GM18951 (cell line): ENCODE measurements around the gene NTF4.
"Not testable (repeated sequence)": the region's sequence is repeated elsewhere in the genome, so short reads cannot be mapped to it uniquely, and the experiment has no call there.

ENCODE experiments used
- POLR2A ChIP-seq: IDR thresholded peaks from 4 replicates; pipeline ENCODE4 v1.6.1; 2011; ENCODE audit warnings: mild to moderate bottlenecking; ENCODE audit not compliant: insufficient read length, insufficient read depth; ENCODE audit errors: extremely low read depth
- in situ Hi-C: fragments of 300-500 bp; cut with MboI; formaldehyde crosslinking; loops from one replicate; pipeline ENCODE4 v1.12.0; 2022; ENCODE audit warnings: low sequenced_read_pairs, mixed read lengths, inconsistent platforms; ENCODE audit not compliant: unreplicated experiment

Gene NTF4

GRCh38 chr19:49098795-49099194 lies 34.2 kb upstream of the NTF4 start:
- no peak for TF ChIP-seq POLR2A
- in situ Hi-C loops, result loop anchor here (10.0 kb wide), 1 partner anchor 96 kb away; no protein-coding TSS in a partner anchor

DNA sequence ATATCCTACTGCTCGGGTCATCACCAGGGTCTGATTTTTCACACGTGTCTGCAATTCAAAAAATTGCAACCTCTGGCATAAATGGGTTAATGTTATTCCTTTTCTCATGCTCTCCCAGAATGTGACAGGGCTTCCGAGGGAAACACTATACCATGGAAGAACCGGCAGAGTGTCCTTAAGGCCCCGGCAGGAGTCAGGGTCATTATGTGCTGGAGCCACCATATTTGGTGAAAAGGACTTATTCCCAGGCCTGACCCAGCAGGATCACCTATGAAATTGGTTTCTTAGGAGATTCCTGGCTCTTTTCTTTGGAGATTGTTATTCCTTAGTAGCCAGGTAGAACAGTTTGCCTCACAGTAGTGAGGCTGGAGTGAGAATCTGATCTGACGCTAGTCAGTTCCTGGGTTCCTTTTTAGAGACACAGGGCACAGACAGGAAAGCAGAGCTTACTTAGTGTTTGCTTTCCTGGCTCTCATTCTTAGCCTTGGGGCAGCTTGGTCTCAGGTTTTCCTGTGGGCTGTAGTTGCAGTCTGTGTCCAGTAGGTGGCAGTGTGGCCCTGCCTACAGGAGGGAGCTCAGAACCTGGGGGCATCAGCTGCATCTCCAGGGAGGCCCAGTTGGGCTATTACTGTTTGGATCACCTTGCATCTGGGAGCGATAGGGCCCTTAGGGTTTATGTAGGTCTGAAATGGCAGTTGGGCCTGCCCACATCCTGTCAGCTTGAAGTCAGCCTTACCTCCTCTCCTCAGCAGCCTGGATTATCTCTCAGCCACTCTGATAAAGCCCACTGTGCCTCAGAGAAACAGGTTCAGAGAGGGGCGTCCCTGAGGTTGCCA lies 33.1 kb upstream of the NTF4 start:
- in situ Hi-C loops, result loop anchor here (10.0 kb wide), 1 partner anchor 97 kb away; no protein-coding TSS in a partner anchor

DNA sequence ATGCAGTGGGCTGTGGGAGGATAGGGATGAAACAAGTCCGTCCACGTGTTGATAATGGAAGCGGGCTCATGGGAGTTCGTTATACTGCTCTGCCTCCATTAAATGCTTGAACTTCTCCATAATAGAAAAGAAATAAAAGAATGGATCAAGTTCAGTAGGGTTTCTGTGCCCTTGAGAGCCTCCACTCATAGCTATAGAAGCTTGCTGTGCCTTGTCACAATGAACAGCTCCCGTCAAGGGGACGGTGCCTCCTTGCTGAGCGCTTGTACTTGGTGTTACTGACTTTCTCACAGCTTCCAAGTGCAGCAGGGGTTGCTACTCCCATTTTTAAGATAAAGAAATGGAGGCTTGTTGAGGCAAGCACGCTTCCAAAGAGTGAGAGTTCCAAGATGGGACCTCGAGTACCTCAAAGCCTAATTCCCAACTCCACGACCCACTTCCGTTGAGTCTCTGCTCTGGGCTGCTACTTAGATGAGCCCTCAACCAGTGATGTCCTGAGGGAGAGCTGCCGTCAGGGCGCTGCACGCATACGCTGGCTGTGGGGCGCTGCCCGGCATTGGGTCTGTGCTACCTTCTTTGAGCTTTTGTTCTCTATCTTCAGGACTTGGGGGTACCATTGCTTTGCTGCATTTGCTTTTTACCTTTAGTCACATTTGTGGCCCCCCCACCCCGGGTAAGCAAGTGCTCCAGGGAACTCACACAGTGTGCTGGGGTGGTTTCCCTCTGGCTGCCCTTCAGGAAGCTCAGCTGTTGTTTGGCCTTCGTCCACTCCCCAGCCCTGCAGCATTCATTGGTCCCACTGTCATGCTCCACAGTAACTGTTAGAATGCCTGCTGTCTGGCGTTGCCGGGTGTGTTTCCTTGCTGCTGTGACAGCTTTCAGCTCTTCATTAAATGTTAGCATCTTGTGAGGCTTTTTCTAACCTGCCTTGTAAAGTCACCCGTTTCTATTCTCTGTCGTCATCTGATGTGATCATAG lies 30.2 kb upstream of the NTF4 start:
- in situ Hi-C loops, result loop anchor here (10.0 kb wide), 1 partner anchor 100 kb away; no protein-coding TSS in a partner anchor
- TF ChIP-seq POLR2A, result no peak

More for the DNA sequence above, 33.1 kb upstream of the NTF4 start:
- TF ChIP-seq POLR2A, result no peak

DNA sequence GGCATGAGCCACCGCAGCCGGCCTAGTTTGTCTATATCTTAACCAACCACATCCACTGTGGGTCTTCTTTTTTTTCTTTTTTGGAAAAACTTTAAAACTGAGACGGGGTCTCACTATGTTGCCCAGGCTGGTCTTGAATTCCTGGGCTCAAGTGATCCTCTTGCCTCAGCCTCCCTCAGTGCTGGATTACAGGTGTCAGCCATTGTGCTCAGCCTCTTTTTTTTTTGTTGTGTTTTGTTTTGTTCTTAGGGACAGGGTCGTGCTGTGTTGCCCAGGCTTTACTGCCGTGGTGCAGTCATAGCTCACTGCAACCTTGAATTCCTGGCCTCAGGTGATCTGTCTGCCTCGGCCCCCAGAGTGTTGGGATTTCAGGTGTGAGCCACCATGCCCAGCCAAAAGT lies 28.1 kb upstream of the NTF4 start:
- no peak for TF ChIP-seq POLR2A
- in situ Hi-C loops, result loop anchor here (10.0 kb wide), 1 partner anchor 102 kb away; no protein-coding TSS in a partner anchor

DNA sequence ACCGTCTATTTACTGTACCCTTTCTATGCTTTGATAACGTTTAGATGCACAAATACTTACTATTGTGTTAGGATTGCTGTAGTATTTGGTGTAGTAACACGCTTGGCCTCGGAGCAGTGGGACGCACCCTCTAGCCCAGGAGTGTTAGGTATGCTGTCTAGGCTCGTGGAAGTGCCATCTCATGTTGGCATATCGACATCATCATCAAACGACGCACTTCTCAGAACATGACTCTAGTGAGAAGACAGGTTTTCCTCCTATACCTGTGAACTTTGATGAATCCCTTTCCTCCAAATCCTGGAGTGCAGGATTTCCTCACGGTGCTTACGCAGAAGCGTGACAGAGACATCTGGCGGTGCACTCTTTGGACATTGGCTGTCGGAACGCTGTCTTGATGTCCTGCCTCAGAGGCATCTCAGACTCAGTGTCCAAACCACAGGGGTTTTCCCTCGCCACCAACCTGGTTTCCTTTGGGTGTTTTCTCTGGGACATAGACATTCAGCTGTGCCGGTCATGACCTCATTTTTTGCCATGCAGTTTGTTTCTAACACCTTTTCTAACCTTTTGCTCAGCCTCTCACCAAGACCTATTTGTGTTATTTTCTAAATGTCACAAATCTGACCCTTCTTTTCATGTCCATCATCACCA lies 26.9 kb upstream of the NTF4 start:
- in situ Hi-C loops, result loop anchor here (10.0 kb wide), 1 partner anchor 103 kb away; no protein-coding TSS in a partner anchor
- TF ChIP-seq POLR2A, result no peak

GRCh38 chr19:49086296-49086695 lies 21.7 kb upstream of the NTF4 start:
- in situ Hi-C loops, result no loop called here
- TF ChIP-seq POLR2A, result no peak

DNA sequence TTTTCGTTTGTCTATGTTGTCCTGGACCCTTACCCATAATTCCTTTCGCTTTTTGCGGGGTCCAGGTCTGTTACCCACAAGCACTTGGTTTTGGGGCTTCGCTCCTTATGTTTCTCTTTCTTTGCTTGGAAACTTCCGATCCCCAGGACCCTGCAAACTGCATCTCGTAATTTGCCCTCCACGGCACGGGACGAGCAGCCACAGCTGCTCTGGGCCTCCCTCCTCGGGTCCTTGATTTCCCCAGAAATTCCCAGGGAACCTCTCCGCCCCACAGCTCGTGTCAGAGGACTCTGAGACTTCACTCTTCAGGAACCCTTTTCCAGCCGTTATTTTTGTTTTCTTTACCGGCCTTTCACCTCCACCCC lies 21.2 kb upstream of the NTF4 start:
- TF ChIP-seq POLR2A, result no peak
- in situ Hi-C loops, result no loop called here

- in situ Hi-C loops, result no loop called here
- TF ChIP-seq POLR2A, result peak; percentile 98
These were observed 20.6 kb upstream of the NTF4 start, which contains the start of gene SNRNP70 for GRCh38 chr19:49085020-49085867. Gene SNRNP70 (plus strand): TSS chr19:49085451. CDS start chr19:49086415, 964 bp downstream.

DNA sequence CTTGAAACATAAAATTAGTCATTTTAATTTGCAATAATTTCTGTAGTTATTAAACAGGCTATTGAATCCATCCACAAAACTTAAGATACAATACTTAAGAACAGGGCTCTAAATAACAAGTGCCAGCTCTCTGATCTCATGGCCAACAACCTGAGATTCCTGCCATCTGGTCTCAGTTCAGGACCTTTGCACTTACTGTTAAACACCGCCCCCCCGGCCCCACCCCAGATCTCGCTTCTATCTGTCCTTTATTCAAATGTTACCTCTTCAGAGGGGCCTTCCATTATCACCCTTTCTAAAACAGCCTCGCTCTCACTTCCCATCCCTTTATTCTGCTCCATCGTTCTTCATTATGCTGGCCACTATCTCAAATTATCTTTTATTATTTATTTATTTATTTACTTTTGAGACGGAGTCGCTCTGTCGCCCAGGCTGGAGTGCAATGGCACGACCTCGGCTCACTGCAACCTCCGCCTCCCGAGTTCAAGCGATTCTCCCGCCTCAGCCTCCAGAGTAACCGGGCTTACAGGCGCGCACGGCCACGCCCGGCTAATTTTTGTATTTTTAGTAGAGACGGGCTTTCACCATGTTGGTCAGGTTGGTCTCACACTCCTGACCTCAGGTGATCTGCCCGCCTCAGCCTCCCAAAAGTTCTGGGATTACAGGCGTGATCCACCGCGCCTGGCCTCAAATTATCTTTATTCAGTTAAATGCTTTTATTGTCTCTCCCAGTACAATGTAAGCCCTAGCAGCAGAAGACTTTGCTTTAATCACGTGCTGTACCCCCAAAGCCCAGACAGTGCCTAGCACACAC lies 19.8 kb upstream of the NTF4 start:
- in situ Hi-C loops, result no loop called here
- no peak for TF ChIP-seq POLR2A

- in situ Hi-C loops, result no loop called here
- TF ChIP-seq POLR2A, result no peak
These were observed 16.7 kb upstream of the NTF4 start for GRCh38 chr19:49081273-49081672.

GRCh38 chr19:49080392-49080791 lies 15.8 kb upstream of the NTF4 start:
- in situ Hi-C loops, result no loop called here
- TF ChIP-seq POLR2A, result no peak

DNA sequence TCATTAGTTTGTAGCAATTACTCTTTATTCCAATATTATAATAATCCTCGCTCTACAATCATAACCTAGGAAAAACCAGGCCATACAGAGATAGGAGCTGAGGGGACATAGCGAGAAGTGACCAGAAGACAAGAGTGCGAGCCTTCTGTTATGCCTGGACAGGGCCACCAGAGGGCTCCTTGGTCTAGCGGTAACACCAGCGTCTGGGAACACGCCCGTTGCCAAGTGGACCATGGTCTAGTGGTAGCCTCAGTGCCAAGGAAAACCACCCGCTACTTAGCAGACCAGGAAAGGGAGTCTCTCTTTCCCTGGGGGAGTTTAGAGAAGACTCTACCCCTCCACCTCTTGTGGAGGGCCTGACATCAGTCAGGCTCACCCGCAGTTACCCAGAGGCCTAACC lies 10.3 kb upstream of the NTF4 start:
- in situ Hi-C loops, result not testable (repeated sequence)
